Stromal cell of bone marrow (primary cell): Measurements from ENCODE around the gene CIAO2B.

Source experiments
- DNase-seq: peaks from one replicate; pipeline ENCODE4 v3.0.0-alpha.2; 2012; ENCODE audit warnings: low read depth

The CIAO2B gene

DNA sequence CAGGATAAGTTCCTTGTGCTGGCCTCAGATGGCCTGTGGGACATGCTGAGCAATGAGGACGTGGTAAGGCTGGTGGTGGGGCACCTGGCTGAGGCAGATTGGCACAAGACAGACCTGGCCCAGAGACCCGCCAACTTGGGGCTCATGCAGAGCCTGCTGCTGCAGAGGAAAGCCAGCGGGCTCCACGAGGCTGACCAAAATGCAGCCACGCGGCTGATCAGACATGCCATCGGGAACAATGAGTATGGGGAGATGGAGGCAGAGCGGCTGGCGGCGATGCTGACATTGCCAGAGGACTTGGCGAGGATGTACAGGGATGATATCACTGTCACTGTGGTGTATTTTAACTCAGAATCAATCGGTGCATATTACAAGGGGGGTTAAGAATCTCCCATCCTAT lies 48.7 kb downstream of the CIAO2B start:
- no peak for DNase-seq

DNA sequence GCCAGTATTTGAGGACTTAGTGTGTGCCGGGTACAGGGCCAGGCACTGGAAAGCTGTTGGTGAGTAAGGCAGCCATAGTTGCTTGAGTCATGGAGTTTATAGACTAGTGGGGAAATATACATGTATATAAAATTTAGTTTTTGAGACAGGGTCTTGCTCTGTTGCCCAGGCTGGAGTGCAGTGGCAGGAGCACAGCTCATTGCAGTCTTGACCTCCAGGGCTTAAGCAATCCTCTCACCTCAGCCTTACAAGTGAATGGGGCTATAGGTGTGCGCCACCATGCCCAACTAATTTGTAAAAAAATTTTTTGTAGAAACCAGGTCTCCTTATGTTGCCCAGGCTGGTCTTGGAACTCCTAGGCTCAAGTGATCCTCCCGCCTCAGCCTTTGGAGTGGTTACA lies 51.5 kb downstream of the CIAO2B start:
- no peak for DNase-seq
